ENCODE data around the gene UBASH3A.

UBASH3A gene

GRCh38 chr21:42409366-42409765 lies 5.7 kb downstream of the UBASH3A start:
- DNase-seq (ENCODE audit: low read depth in 1 of 2, low spot score in 1 of 2) = no peak

- no peak for DNase-seq (ENCODE audit: low read depth in 1 of 2, low spot score in 1 of 2)
Measured at GRCh38 chr21:42411197-42411869, 7.6 kb downstream of the UBASH3A start.

DNA sequence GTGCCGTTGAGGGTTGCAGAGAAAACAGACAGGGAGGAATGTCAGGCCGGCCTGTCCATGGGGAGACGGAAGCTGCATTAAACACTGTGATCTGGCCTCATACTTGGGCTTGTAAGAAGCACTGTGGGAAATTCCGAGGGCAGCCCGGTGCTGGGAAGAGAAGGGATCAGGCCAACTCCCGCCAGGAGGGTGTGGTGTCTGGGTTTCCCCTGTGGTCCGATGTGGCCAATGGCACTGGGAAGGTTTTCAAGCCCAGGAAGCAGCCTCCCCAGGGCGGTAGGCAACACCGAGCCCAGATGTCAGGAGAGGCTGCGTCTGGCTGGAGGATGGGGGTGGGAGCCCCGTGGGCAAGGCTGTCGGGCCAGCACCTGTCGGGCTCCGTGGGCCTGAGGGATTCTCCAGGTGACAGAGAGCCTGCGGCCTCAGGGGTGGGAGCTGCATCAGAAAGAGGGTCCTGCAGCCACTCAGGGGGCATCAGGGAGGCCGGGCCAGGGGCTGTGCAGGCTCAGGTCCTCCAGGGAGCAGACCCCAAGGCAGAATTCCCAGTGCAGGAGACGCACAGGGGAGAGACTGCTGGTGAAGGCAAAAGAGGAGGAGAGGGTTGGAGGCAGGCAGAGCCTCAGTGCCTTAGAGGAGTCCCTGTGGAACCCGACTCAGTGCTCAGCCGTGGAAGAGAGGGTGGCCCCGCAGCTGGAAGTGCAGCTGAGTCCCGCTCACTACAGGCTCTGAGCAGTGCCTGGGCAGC lies 8.4 kb downstream of the UBASH3A start:
- no peak for DNase-seq (ENCODE audit: low read depth in 1 of 2, low spot score in 1 of 2)

- no peak for DNase-seq (ENCODE audit: low read depth in 1 of 2, low spot score in 1 of 2)
Measured at GRCh38 chr21:42412636-42412933, 8.9 kb downstream of the UBASH3A start.

GRCh38 chr21:42413093-42413492 lies 9.4 kb downstream of the UBASH3A start:
- no peak for DNase-seq (ENCODE audit: low read depth in 1 of 2, low spot score in 1 of 2)

GRCh38 chr21:42413500-42413899 lies 9.8 kb downstream of the UBASH3A start:
- DNase-seq (ENCODE audit: low read depth in 1 of 2, low spot score in 1 of 2) = no peak

DNA sequence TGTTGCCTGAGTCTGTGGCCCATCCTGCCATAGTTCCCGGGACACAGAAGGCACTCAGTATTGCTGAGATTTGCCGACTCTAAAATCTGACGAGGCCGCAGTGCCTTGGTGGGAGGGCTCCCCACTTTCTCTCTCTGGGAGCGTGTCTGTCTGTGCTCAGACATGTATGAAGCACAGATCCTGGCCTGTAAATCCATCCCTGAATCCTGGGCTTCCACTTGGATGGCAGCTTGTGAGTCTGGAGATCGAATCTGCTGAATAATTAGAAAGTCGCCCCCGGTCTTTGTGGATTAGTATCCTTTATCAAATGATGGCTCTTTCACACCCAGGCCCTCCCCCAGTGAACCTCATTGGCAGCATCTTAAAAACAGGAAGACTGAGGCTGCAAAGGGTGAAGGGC lies 10.4 kb downstream of the UBASH3A start:
- no peak for DNase-seq (ENCODE audit: low read depth in 1 of 2, low spot score in 1 of 2)

- DNase-seq (ENCODE audit: low read depth in 1 of 2, low spot score in 1 of 2) = no peak
Measured at GRCh38 chr21:42414553-42414927, 10.8 kb downstream of the UBASH3A start.

DNA sequence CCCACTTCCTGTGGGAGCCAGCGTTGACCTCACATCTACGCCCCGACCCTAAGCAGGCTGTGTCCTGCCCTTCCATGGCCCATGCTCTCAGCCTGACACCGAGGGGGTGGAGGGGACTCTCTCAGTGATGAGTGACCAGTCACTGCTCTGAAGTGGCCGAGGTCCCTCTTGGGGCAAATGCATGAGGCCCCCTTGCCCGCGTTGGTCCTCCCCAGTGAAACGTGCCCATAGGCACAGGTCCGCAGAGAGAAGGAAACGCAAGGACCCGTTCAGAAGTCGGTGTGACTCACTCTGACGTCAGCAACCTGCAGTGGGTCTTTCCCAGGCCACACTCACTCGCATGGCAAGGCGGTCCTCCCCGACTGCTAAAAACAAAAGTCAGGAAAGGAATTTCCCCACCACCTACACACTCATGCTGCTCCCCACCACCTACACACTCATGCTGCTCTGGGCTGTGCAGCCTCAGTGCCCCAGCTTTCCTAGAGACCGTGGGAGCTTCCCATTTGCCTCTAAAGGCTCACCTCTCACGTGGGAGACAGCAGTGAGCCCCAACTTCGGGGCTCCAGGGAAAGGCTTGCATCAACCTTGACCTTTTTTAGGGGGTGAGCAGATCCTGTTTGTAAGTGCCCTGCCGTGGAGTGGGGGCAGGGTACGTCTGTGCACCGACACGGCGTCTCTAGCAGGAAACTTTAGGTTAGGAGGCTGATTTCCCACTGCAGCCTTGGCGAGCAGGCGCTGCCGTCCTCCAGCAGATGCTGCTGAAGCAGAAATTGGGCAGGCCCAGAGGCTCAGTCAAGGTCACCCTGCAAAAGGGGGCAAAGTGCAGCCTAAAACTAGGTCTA lies 11.4 kb downstream of the UBASH3A start:
- peak; percentile 72 to 80 for DNase-seq (ENCODE audit: low read depth in 1 of 2, low spot score in 1 of 2)

GRCh38 chr21:42417533-42417932 lies 13.8 kb downstream of the UBASH3A start:
- no peak for DNase-seq (ENCODE audit: low read depth in 1 of 2, low spot score in 1 of 2)

GRCh38 chr21:42418886-42419285 lies 15.2 kb downstream of the UBASH3A start:
- DNase-seq (ENCODE audit: low read depth in 1 of 2, low spot score in 1 of 2) = no peak

DNA sequence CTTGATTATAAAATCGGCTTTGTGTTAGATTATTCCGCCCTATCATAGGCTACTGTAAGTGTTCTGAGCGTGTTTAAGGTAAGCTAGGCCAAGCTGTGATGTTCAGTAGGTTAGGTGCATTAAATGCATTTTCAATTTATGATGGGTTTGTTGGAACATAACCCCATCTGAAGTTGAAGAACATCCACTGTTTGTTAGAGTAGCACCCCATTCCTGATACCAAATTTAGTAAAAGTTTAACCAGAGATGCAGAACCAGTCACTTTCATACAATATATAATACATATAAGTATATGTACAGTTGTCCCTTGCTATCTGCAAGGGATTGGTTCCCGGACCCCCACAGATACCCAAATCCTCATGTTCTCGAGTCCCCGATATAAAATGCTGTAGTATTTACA lies 16.1 kb downstream of the UBASH3A start:
- no peak for DNase-seq (ENCODE audit: low read depth in 1 of 2, low spot score in 1 of 2)

DNA sequence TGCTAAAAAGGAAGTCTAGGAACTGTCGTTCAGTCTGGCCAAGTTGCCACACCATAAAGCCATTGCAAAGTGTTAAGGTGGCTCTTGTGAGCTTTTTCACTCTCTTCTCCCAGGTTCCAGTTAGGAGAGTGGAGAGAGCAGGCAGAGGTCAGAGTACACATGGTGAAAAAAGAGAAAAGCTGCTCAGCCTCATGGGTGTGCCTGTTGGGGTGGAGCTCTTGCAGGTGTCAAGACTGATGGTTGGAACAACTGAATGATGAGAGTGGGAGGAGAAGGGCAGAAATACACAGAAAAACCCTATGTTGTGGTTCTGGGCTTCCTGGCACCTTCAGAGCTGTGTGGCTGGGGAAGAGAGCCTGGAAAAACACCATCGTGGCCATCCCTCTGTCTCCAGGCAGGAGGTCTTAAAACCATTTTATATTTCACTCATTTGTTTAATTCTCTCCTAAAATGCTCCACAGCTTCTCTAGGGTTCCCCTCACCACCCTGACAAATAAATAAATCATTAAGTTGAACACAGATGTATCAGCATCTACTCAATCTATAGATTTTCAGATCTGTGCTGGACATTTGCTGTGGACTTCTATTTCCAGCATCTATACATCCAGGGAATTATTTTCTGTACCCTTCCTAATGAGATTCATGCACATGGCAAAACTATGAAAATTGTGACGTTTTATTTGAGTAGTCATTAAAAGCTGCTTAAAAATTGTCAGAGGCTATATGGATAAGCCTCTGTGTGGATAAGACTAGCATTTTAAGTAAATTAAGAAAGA lies 17.5 kb downstream of the UBASH3A start:
- no peak for DNase-seq (ENCODE audit: low read depth in 1 of 2, low spot score in 1 of 2)

GRCh38 chr21:42423197-42423675 lies 19.5 kb downstream of the UBASH3A start:
- no peak for DNase-seq (ENCODE audit: low read depth in 1 of 2, low spot score in 1 of 2)

DNA sequence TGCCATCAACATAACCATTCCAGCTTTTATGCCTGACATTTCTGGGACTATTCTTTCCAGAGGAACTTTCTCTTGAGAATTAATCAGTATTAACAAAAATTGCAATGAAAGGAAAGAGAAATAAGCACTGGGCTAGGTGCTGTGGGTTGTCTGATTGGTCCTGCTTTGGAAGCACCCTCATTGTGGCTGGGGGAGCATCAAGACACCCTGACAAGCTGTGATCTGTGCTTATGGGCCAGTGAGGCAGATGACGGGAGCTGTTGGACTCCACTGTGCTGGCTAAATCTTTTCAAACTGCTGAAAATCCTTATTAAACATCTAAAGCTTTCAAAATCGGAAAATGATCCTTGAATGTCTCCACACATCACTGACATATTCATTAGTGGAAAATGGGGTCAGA lies 20.0 kb downstream of the UBASH3A start:
- no peak for DNase-seq (ENCODE audit: low read depth in 1 of 2, low spot score in 1 of 2)

DNA sequence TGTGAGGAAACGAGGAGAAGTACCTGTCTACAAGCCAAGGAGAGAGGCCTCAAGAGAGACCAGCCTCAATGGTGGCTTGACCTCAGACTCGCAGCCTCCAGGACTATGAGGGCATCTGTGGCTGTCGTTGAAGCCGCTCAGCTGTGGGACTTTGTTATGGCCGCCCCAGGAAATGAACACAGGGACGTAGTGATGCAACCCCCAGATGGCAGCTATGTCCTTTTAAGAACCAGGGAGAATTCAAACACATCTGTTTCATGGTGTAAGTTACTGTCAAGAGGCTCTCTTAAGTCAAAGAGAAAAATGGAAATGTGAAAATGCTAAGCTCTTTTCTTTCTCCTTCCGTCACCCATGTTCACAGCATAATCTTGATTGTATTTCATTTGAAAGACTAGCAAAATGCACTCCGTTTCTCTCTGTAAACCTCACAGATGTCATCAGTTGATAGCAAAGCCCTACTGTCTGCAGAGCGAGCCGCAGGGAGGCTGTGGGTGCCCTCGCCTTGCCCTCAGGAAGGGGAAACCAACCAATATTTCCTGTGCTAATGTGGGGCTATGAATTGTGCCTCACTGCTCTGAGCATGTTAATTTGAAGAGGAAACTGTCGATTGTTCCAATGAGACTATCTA lies 21.3 kb downstream of the UBASH3A start:
- peak in 1 of 2 donors; percentile 54 for DNase-seq (ENCODE audit: low read depth in 1 of 2, low spot score in 1 of 2)

- DNase-seq (ENCODE audit: low read depth in 1 of 2, low spot score in 1 of 2) = no peak
Measured at GRCh38 chr21:42425591-42425990, 21.9 kb downstream of the UBASH3A start.

DNA sequence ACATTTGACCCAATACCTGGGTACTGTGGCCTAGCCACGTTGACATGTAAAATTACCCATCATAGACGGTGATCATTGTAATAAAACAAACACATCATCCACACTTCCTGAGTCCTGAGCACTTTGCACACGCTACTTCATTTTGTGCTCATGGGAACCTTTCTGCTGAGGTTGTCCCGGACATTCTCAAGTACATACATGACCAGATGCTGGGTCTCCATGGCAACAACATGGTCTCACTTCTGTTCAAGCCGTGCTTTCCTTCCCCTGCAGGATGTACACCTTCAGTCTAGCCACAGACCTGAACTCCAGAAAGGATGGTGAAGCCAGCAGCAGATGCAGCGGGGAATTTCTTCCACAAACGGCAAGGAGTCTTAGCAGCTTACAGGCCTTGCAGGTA lies 22.7 kb downstream of the UBASH3A start:
- no peak for DNase-seq (ENCODE audit: low read depth in 1 of 2, low spot score in 1 of 2)

DNA sequence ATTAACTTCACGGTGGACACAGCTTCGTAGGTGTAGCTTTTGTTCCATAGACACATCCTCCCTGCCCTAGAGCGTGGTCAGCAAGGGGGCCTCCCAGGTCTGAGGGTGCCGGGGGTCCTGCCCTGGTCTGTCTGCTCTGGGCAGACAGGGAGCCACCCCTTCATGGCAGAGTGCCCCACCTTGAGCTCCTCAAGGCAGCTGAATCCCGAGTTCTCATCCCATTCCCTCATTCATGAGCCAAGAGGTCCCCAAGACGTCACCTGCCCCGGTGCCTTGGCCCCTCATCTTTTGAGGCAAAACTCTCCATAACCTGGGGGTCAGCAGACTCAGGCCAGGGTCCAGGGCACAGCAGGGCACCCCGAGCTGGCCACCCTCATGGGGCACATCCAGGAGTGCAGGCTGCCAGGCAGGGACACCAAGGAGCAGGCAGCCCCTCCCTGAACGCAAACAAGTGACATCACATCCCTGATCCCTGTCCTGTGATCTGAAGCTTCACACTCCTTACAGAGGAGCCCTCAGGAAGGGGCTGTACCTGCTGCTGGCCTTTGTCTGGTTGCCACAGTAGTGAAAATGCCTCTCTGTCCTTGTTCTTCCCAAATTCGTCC lies 23.3 kb downstream of the UBASH3A start:
- no peak for DNase-seq (ENCODE audit: low read depth in 1 of 2, low spot score in 1 of 2)

DNA sequence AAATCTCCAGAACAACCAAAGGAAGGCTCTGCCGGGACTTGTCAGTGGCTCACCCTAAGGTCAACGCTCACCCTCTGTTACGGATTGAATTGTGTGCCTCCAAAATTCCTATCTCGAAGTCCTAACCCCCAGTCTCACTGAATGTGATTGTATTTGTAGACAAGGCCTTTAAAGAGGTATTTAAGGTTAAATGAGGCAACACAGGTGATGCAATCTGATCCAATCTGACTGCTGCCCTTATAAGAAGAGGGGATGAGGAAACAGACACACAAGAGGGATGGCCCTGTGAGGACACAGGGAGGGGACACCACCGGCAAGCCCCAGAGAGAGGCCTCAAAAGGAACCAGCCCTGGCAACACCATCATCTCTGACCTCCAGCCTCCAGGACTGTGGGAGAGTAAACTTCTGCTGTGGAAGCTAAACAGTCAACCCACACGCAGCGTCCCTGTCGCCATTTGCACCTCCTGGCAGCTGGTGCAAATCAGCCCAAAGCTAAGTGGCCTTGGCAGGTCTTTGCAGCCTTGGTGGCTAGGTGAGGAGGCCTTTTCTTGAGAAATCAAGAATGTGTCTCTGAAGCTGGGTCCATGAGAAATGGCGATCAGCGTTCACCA lies 24.2 kb downstream of the UBASH3A start:
- DNase-seq (ENCODE audit: low read depth in 1 of 2, low spot score in 1 of 2) = no peak
